ENCODE results near the gene COL4A6.

DNA sequence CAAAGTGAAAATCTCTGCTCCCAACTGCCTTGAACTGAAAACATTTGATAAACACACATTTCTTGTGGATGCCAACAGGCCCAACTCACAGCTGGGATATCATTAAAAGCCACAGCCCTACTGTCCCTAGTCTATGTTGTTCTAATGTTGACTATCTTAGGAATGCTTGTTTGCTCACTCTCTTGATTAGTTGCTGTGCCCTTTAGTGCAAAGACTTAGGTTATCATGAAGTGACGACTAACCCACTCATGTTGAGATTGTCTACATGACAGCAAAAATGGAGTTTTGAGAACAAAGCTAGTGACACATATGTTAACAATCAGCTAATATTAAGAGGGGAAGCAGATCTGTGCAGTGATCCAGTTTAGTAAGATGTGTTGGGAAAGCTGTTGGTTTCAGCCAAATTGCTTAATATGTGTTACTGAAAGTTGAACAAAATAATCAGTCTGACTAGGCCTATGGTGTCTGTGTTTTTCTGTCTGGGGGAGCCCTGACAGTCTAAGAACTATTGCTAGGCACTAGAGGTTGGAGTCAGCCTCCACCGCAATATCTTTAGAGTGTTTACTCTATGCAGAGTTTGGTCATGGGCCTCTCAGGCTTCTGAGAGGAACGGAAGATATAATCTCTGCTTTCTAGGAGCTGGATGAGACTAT is 221.2 kb downstream of the COL4A6 start:
- TF ChIP-seq, protein P1, sequence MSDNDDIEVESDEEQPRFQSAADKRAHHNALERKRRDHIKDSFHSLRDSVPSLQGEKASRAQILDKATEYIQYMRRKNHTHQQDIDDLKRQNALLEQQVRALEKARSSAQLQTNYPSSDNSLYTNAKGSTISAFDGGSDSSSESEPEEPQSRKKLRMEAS (IDR thresholded peaks at IDR 0.05), result no peak
- no peak for TF ChIP-seq YY1 (IDR thresholded peaks at IDR 0.05; ENCODE audit: extremely low read depth, insufficient replicate concordance, low read depth, low read length)
- TF ChIP-seq, protein P2, sequence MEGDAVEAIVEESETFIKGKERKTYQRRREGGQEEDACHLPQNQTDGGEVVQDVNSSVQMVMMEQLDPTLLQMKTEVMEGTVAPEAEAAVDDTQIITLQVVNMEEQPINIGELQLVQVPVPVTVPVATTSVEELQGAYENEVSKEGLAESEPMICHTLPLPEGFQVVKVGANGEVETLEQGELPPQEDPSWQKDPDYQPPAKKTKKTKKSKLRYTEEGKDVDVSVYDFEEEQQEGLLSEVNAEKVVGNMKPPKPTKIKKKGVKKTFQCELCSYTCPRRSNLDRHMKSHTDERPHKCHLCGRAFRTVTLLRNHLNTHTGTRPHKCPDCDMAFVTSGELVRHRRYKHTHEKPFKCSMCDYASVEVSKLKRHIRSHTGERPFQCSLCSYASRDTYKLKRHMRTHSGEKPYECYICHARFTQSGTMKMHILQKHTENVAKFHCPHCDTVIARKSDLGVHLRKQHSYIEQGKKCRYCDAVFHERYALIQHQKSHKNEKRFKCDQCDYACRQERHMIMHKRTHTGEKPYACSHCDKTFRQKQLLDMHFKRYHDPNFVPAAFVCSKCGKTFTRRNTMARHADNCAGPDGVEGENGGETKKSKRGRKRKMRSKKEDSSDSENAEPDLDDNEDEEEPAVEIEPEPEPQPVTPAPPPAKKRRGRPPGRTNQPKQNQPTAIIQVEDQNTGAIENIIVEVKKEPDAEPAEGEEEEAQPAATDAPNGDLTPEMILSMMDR (IDR thresholded peaks at IDR 0.05 in 2 of 3, conservative IDR thresholded peaks at IDR 0.05 in 1 of 3; ENCODE audit: borderline replicate concordance in 1 of 3, insufficient read depth in 1 of 3, low read depth in 2 of 3, low read length in 2 of 3), result no peak
- TF ChIP-seq JUND (IDR thresholded peaks at IDR 0.05), result no peak
- no peak for TF ChIP-seq POLR2AphosphoS5 (IDR thresholded peaks at IDR 0.05; ENCODE audit: low read depth, low read length)
- no peak for TF ChIP-seq POLR2A (IDR thresholded peaks at IDR 0.05; ENCODE audit: borderline replicate concordance, extremely low read depth, insufficient read depth, insufficient read length)
